GM06990 (cell line): Measurements from ENCODE around the gene SLC8B1.

Experiments used
- DNase-seq: peaks from one replicate; pipeline ENCODE4 v3.0.0-alpha.2; 2011; ENCODE audit not compliant: insufficient read length; ENCODE audit errors: extremely low read depth
- H3K27me3 ChIP-seq: replicated peaks from 2 replicates; pipeline ENCODE4 v1.6.0; 2011; ENCODE audit warnings: low read length; ENCODE audit not compliant: control insufficient read depth, insufficient read depth
- H3K36me3 ChIP-seq: 2 replicates; pipeline ENCODE4 v1.5.1; 2011; ENCODE audit warnings: low read length; ENCODE audit not compliant: control insufficient read depth, insufficient read depth
- H3K4me3 ChIP-seq: replicated peaks from 2 replicates; pipeline ENCODE4 v1.5.1; 2011; ENCODE audit warnings: low read depth, mild to moderate bottlenecking, control low read depth, low read length
- CTCF ChIP-seq: IDR thresholded peaks from 2 replicates; pipeline ENCODE4 v1.5.1; 2011; ENCODE audit warnings: low read length, control low read depth, mild to moderate bottlenecking, inconsistent platforms; ENCODE audit not compliant: insufficient read depth, poor library complexity, severe bottlenecking

The SLC8B1 gene

GRCh38 chr12:113306382-113306781 lies 28.5 kb downstream of the SLC8B1 start:
- no peak for TF ChIP-seq CTCF
- no peak for DNase-seq
- Histone ChIP-seq H3K4me3 (no peak overlapping the region), H3K36me3 (no peaks in the 10 kb centered on the region), H3K27me3 (no peaks in the 10 kb centered on the region)

DNA sequence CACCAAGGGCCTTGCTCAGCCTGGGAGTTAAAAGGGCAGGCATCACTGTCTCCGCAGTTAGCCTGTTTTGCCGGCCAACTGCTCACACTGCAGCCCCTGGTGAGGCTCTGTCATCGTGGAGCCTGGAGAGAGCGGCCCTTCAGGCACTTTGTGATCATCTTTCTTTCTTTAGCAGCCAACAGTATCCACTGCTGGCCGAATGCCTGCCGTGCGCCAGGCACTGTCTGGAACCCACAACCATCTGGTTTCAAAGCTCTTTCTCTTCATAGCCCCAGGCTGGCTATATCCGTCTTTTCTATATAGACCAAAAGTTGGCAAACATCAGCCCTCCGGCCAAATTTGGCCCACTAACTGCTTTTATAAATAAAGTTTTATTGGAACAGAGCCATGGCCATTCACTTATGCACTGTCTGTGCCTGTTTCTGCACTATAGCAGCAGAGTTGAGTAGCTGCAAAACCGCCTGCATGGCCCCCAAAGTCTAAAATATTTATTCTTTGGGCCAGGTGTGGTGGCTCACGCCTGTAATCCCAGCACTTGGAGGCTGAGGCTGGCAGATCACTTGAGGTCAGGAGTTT lies 29.5 kb downstream of the SLC8B1 start:
- Histone ChIP-seq H3K36me3 (no peaks in the 10 kb centered on the region), H3K27me3 (no peaks in the 10 kb centered on the region), H3K4me3 (no peak overlapping the region)
- no peak for DNase-seq
- no peak for TF ChIP-seq CTCF

DNA sequence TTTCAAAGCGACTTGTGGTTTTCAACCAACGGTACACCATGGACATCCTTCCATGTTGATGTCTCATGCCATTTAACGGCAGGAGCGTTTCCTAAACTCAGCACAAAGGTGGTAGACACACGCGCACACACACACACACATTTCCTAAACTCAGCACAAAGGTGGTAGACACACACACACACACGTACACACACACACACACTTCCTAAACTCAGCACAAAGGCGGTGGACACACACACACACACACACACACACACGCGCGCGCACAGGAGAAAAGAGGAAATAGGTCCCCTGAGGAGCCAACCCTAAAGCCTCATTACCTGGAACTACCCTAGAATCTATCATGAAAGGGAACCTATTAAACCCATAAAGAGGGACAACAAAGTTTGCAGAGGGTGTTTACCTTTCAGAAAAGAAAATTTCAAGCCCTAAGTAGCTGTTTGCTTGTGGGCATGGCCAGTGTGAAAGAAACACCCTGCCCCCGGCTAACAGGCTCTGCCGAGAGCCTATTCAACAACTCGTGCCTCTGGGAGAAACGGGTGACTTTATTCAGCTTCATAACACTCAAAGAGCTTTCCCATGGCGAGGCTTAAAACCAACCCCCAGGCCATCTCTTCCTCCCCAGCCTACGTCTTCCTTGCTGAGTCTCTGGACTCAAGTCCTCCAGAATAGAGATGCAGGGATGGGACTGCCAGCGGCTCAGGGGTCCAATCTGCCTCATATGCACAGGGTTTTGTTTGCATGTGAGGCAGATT lies 31.8 kb downstream of the SLC8B1 start:
- Histone ChIP-seq H3K36me3 (peaks cover 2% of the 10 kb centered on the region; the same call in 1 of the 2 replicates), H3K27me3 (no peaks in the 10 kb centered on the region), H3K4me3 (no peak overlapping the region)
- no peak for TF ChIP-seq CTCF
- no peak for DNase-seq

GRCh38 chr12:113302466-113302865 lies 32.4 kb downstream of the SLC8B1 start:
- DNase-seq = no peak
- H3K4me3 ChIP-seq = no peak overlapping the region
- no peak for TF ChIP-seq CTCF
- no peaks in the 10 kb centered on the region for H3K27me3 ChIP-seq
- peaks cover 2% of the 10 kb centered on the region; the same call in 1 of the 2 replicates for H3K36me3 ChIP-seq

- DNase-seq = no peak
- H3K36me3 ChIP-seq = peaks cover 6% of the 10 kb centered on the region
- TF ChIP-seq CTCF = no peak
Observed at GRCh38 chr12:113301811-113302210, 33.1 kb downstream of the SLC8B1 start.

More at GRCh38 chr12:113301811-113302210, 33.1 kb downstream of the SLC8B1 start:
- Histone ChIP-seq H3K27me3 (no peaks in the 10 kb centered on the region), H3K4me3 (no peak overlapping the region)
